CD14-positive monocyte (primary cell): Measurements from ENCODE around the gene PARL. TPM values are rescaled to one million over a fixed set of nuclear protein-coding genes. Genes with fewer than 3 reads are reported as not detected.
A peak's percentile ranks its signal among the peaks of the same experiment; 100 is the strongest.

Source experiments
- DNase-seq, 3 donors: peaks; one replicate each; pipeline ENCODE4 v3.0.0-alpha.2; 2011 to 2022
- H2AFZ ChIP-seq: 2 replicates; pipeline ENCODE4 v1.6.0; 2012; ENCODE audit warnings: mild to moderate bottlenecking, low read depth, low read length, inconsistent platforms; ENCODE audit not compliant: insufficient read depth, poor library complexity, severe bottlenecking
- H3K27ac ChIP-seq, 2 donors: 1 replicate in 1 of 2; 2 replicates in 1 of 2; pipeline ENCODE4 v1.5.1; 2012 to 2013; ENCODE audit warnings: low read length in 2 of 2, control low read depth in 1 of 2, inconsistent platforms in 1 of 2, low read depth in 1 of 2, mild to moderate bottlenecking in 1 of 2
- H3K27me3 ChIP-seq, 2 donors: one replicate each; pipeline versions ENCODE4 v1.6.0 to v1.6.1; 2011 to 2013; ENCODE audit warnings: low read length in 2 of 2; ENCODE audit not compliant: control insufficient read depth in 2 of 2, insufficient read depth in 2 of 2
- H3K36me3 ChIP-seq, 2 donors: replicated peaks in 1 of 2; 1 replicate in 1 of 2; 2 replicates in 1 of 2; pipeline versions ENCODE4 v1.5.1 to v1.6.1; 2012 to 2013; ENCODE audit warnings: low read length in 2 of 2, control low read depth in 1 of 2, inconsistent platforms in 1 of 2, mild to moderate bottlenecking in 1 of 2; ENCODE audit not compliant: insufficient read depth in 2 of 2, control insufficient read depth in 1 of 2
- H3K4me1 ChIP-seq, 2 donors: 1 replicate in 1 of 2; 2 replicates in 1 of 2; pipeline versions ENCODE4 v1.5.1 to v1.6.1; 2012 to 2013; ENCODE audit warnings: low read length in 2 of 2, control low read depth in 1 of 2, inconsistent platforms in 1 of 2, mild to moderate bottlenecking in 1 of 2, moderate library complexity in 1 of 2; ENCODE audit not compliant: insufficient read depth in 2 of 2, control insufficient read depth in 1 of 2
- H3K4me2 ChIP-seq: replicated peaks from 2 replicates; pipeline ENCODE3; 2012; ENCODE audit warnings: low read length, moderate library complexity, mild to moderate bottlenecking; ENCODE audit not compliant: poor library complexity, severe bottlenecking; ENCODE audit errors: extremely low read depth
- H3K4me3 ChIP-seq, 3 experiments: fragments of 200-600 bp in 1 of 3; sonication (generic) in 1 of 3; replicated peaks in 1 of 3; 1 replicate in 2 of 3; 2 replicates in 1 of 3; pipeline ENCODE4 v1.5.1; 2011 to 2013; ENCODE audit warnings: low read length in 3 of 3, mild to moderate bottlenecking in 3 of 3, control low read depth in 2 of 3, low read depth in 2 of 3, inconsistent platforms in 1 of 3, moderate library complexity in 1 of 3
- H3K79me2 ChIP-seq: 2 replicates; pipeline ENCODE4 v1.6.0; 2012; ENCODE audit warnings: mild to moderate bottlenecking, control low read depth, inconsistent platforms, low read length, moderate library complexity; ENCODE audit not compliant: insufficient read depth
- H3K9ac ChIP-seq: 2 replicates; pipeline ENCODE4 v1.6.0; 2017; ENCODE audit warnings: low read length, mild to moderate bottlenecking; ENCODE audit not compliant: insufficient read depth, poor library complexity, severe bottlenecking
- H3K9me3 ChIP-seq, 2 donors: replicated peaks in 1 of 2; 1 replicate in 1 of 2; 2 replicates in 1 of 2; pipeline versions ENCODE4 v1.5.1 to v1.6.1; 2012 to 2013; ENCODE audit warnings: low read length in 2 of 2, control low read depth in 1 of 2; ENCODE audit not compliant: control insufficient read depth in 1 of 2, insufficient read depth in 1 of 2
- H4K20me1 ChIP-seq: 2 replicates; pipeline ENCODE4 v1.6.0; 2012; ENCODE audit warnings: mild to moderate bottlenecking, low read length, control low read depth, moderate library complexity; ENCODE audit not compliant: insufficient read depth
- H3K27ac Mint-ChIP-seq, 7 donors: one replicate each; pipeline ENCODE4 v1.8.0; 2020; ENCODE audit warnings: mild to moderate bottlenecking in 7 of 7, mixed read lengths in 7 of 7, moderate library complexity in 6 of 7, inconsistent platforms in 2 of 7
- H3K27me3 Mint-ChIP-seq, 3 donors: one replicate each; pipeline ENCODE4 v1.8.0; 2021 to 2022; ENCODE audit warnings: low read depth in 3 of 3, mild to moderate bottlenecking in 3 of 3, mixed read lengths in 3 of 3, moderate library complexity in 3 of 3, inconsistent platforms in 1 of 3
- H3K36me3 Mint-ChIP-seq, 2 donors: one replicate each; pipeline ENCODE4 v1.8.0; 2020; ENCODE audit warnings: mixed read lengths in 2 of 2, inconsistent platforms in 1 of 2, mild to moderate bottlenecking in 1 of 2
- H3K4me1 Mint-ChIP-seq: one replicate; pipeline ENCODE4 v1.8.0; 2020; ENCODE audit warnings: mild to moderate bottlenecking, mixed read lengths
- H3K4me3 Mint-ChIP-seq, 2 donors: one replicate each; pipeline ENCODE4 v1.8.0; 2020; ENCODE audit warnings: mild to moderate bottlenecking in 2 of 2, mixed read lengths in 2 of 2, moderate library complexity in 1 of 2
- H3K9me3 Mint-ChIP-seq, 7 donors: one replicate each; pipeline ENCODE4 v1.8.0; 2020 to 2022; ENCODE audit warnings: mixed read lengths in 7 of 7, mild to moderate bottlenecking in 6 of 7, moderate library complexity in 6 of 7, inconsistent platforms in 2 of 7
- WGBS: methylation state at CpG from one replicate; pipeline ENCODE4 v1.1.5; 2013; ENCODE audit warnings: missing lambda C conversion rate; ENCODE audit not compliant: insufficient coverage; 5-methylcytosine and 5-hydroxymethylcytosine counted together
- intact Hi-C, 2 donors: fragments of 100-400 bp; cut with micrococcal nuclease; formaldehyde crosslinking; loops; one replicate each; pipeline versions ENCODE4 v1.15.0 to v1.15.1; 2023
- polyA plus RNA-seq, 3 donors: library from polyadenylated mRNA; depleted of rRNA in 1 of 3; unstranded in 2 of 3; stranded (reverse) in 1 of 3; fragments of 300-500 nt in 2 of 3; fragments of >200 nt in 1 of 3; fragmentation: Illumina TruSeq in 2 of 3; gene quantifications; 1 replicate in 2 of 3; 2 replicates in 1 of 3; pipeline ENCODE4 v1.2.3, GENCODE V29; 2012 to 2021
- small RNA-seq: library from RNA; depleted of rRNA; stranded (forward); fragments of <200 nt; gene quantifications from one replicate; pipeline ENCODE3, GENCODE V24; 2012; ENCODE audit warnings: low read depth; ENCODE audit not compliant: insufficient read length
- TF ChIP-seq, protein P1 (sequence below): fragments of 200-600 bp; IDR thresholded peaks from one replicate; pipeline ENCODE4 v1.8.0; 2022; ENCODE audit warnings: antibody characterized with exemption, mild to moderate bottlenecking

Gene PARL
- polyA plus RNA-seq, 3 donors = 65.6 to 196 (median 155) TPM

DNA sequence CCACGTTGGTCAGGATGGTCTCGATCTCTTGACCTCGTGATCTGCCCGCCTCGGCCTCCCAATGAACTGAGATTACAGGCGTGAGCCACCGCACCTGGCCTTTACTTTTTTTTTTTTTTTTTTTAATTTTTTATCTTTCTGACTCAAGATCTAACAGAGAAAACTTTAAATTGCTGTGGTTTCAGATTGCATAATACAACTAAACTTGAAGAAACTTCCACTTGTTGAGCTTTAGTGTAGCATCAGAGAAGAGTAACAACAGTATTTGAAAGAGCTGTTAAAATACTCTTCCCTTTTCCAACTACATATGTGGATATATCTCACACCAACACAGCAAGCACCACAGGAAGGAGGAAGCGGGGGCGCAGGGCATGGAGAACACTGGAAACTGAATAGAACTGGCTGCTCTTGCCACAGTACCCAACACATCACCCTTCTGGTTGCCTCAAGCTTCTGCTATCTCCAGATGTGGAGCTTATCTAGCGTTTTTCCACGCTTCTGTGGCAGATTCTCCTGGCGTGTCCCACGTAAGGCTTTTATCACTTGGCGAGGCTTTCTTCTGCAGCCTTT is 104.7 kb downstream of the PARL start:
- peak overlapping the region; percentile 37 to 67 for H3K4me3 Mint-ChIP-seq
- H3K4me2 ChIP-seq = peak overlapping the region; percentile 63
- peaks cover 0 to 2% (median 0%) of the 10 kb centered on the region in 7 donors for H3K9me3 Mint-ChIP-seq
- peak overlapping the region; percentile 31 to 91 (median 86) for H3K27ac Mint-ChIP-seq
- peaks cover 71 to 84% of the 10 kb centered on the region in 2 donors for H3K4me1 ChIP-seq
- H3K27ac ChIP-seq = peak overlapping the region; percentile 59 to 68
- 7% methylated on average over 2 of the region's 14 CpGs for WGBS
- H3K9ac ChIP-seq = no peak overlapping the region
- H3K36me3 ChIP-seq = peaks cover 14 to 21% of the 10 kb centered on the region in 2 donors
- H3K4me1 Mint-ChIP-seq = peaks cover 70% of the 10 kb centered on the region
- no peaks in the 10 kb centered on the region for H3K27me3 Mint-ChIP-seq
- TF ChIP-seq, protein P1, sequence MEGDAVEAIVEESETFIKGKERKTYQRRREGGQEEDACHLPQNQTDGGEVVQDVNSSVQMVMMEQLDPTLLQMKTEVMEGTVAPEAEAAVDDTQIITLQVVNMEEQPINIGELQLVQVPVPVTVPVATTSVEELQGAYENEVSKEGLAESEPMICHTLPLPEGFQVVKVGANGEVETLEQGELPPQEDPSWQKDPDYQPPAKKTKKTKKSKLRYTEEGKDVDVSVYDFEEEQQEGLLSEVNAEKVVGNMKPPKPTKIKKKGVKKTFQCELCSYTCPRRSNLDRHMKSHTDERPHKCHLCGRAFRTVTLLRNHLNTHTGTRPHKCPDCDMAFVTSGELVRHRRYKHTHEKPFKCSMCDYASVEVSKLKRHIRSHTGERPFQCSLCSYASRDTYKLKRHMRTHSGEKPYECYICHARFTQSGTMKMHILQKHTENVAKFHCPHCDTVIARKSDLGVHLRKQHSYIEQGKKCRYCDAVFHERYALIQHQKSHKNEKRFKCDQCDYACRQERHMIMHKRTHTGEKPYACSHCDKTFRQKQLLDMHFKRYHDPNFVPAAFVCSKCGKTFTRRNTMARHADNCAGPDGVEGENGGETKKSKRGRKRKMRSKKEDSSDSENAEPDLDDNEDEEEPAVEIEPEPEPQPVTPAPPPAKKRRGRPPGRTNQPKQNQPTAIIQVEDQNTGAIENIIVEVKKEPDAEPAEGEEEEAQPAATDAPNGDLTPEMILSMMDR = no peak
- H3K4me3 ChIP-seq = peak overlapping the region in 2 of 3 experiments; percentile 17 to 61
- no peaks in the 10 kb centered on the region for H4K20me1 ChIP-seq
- H3K36me3 Mint-ChIP-seq = peaks cover 31 to 44% of the 10 kb centered on the region in 2 donors
- no peaks in the 10 kb centered on the region for H3K27me3 ChIP-seq
- no peak overlapping the region for H2AFZ ChIP-seq
- intact Hi-C loops = loop anchor here (5.0 to 10.0 kb wide), 2 partner anchors 95 to 97 kb away; no protein-coding TSS in a partner anchor
- H3K79me2 ChIP-seq = peaks cover 19% of the 10 kb centered on the region
- DNase-seq = peak; percentile 44 to 55 (median 54)
- no peaks in the 10 kb centered on the region for H3K9me3 ChIP-seq

Small RNA genes within 50 kb of the gene (small RNA-seq; reads per million reads assigned to genes)
- gene MIR4448 = not detected

Other genes starting within 250 kb of the PARL start
- 10 to 100 TPM; 24.1 to 31.7 (median 31.4) TPM for gene KLHL24, start 249.3 kb downstream of the PARL start, polyA plus RNA-seq
- 10 to 100 TPM in 1 of 3 donors, 1 to 10 TPM in 2; 4.2 to 33.0 (median 5.0) TPM for gene YEATS2, start 187.1 kb downstream of the PARL start, polyA plus RNA-seq
- gene MAP6D1, start 59.3 kb downstream of the PARL start, polyA plus RNA-seq = under 1 TPM in 2 of 3 donors, not detected in 1; 0.18 to 0.35 TPM
- gene ABCC5, start 133.0 kb upstream of the PARL start, polyA plus RNA-seq = 10 to 100 TPM in 1 of 3 donors, 1 to 10 TPM in 2; 6.2 to 30.9 (median 7.7) TPM
- gene HTR3D, start 146.9 kb upstream of the PARL start, polyA plus RNA-seq = not detected
- not detected for gene HTR3C, start 168.2 kb upstream of the PARL start, polyA plus RNA-seq
- gene HTR3E, start 212.2 kb upstream of the PARL start, polyA plus RNA-seq = not detected